IMR-90 (cell line): Measurements from ENCODE around the gene ATF5. TPM values are rescaled to one million over a fixed set of nuclear protein-coding genes. Genes with fewer than 3 reads are reported as not detected.
A peak's percentile ranks its signal among the peaks of the same experiment; 100 is the strongest.

Experiments used
- ATAC-seq: fragments of 200-7000 bp; cut with Tn5 transposase; 2 replicates; pipeline ENCODE4 v1.9.1; 2020; ENCODE audit warnings: low read depth, mild to moderate bottlenecking, moderate library complexity
- BruUV-seq: library from RNA; stranded (reverse); fragments of 400-500 nt; replicated peaks from 2 replicates; lab custom pipeline; 2021; lab: Mats Ljungman, UMichigan
- CTCF ChIA-PET: fragments of 300-600 bp; formaldehyde crosslinking; extraction: SDS; loops from one replicate; lab custom pipeline; 2021; ENCODE audit warnings: antibody characterized with exemption; lab: Yijun Ruan, JAX
- POLR2A ChIA-PET: fragments of 300-600 bp; sonication (Branson Sonifier 250); formaldehyde crosslinking; loops from one replicate; lab custom pipeline; 2022; ENCODE audit warnings: antibody characterized with exemption; ENCODE audit not compliant: unreplicated experiment; lab: Charles Lee
- DNase-seq: peaks from one replicate; pipeline ENCODE4 v3.0.0; 2013
- H2AFZ ChIP-seq: replicated peaks from 2 replicates; pipeline ENCODE3; 2013; ENCODE audit warnings: low read length, mild to moderate bottlenecking; ENCODE audit not compliant: poor library complexity
- H2AK5ac ChIP-seq: 2 replicates; pipeline ENCODE4 v1.6.1; 2013; ENCODE audit warnings: low read depth, low read length, inconsistent platforms
- H2AK9ac ChIP-seq: replicated peaks from 2 replicates; pipeline ENCODE3; 2013; ENCODE audit warnings: mild to moderate bottlenecking, low read depth, low read length, moderate library complexity; ENCODE audit not compliant: poor library complexity
- H2BK120ac ChIP-seq: 2 replicates; pipeline ENCODE4 v1.6.1; 2013; ENCODE audit warnings: low read depth, low read length, inconsistent platforms
- H2BK15ac ChIP-seq: 3 replicates; pipeline ENCODE4 v1.6.1; 2013; ENCODE audit warnings: low read depth, low read length, inconsistent platforms
- H2BK20ac ChIP-seq: 2 replicates; pipeline ENCODE4 v1.6.1; 2013; ENCODE audit warnings: low read depth, mild to moderate bottlenecking, inconsistent platforms, low read length, moderate library complexity
- H2BK5ac ChIP-seq: 2 replicates; pipeline ENCODE4 v1.6.1; 2013; ENCODE audit warnings: mild to moderate bottlenecking, low read depth, low read length, inconsistent platforms; ENCODE audit not compliant: poor library complexity, severe bottlenecking
- H3K14ac ChIP-seq: replicated peaks from 2 replicates; pipeline ENCODE4 v1.6.1; 2013; ENCODE audit warnings: low read depth, low read length, inconsistent platforms
- H3K18ac ChIP-seq: 2 replicates; pipeline ENCODE4 v1.6.1; 2013; ENCODE audit warnings: low read depth, low read length, control low read depth
- H3K23ac ChIP-seq: 2 replicates; pipeline ENCODE4 v1.6.1; 2013; ENCODE audit warnings: low read depth, low read length, inconsistent platforms
- H3K27ac ChIP-seq: 2 replicates; pipeline ENCODE4 v1.5.1; 2013; ENCODE audit warnings: mild to moderate bottlenecking, control low read depth, low read length; ENCODE audit not compliant: insufficient read depth
- H3K27me3 ChIP-seq: 2 replicates; pipeline ENCODE4 v1.6.1; 2013; ENCODE audit warnings: low read length; ENCODE audit not compliant: control insufficient read depth, insufficient read depth
- H3K36me3 ChIP-seq: 2 replicates; pipeline ENCODE4 v1.6.1; 2013; ENCODE audit warnings: low read length, mixed read lengths; ENCODE audit not compliant: control insufficient read depth, insufficient read depth
- H3K4ac ChIP-seq: 2 replicates; pipeline ENCODE4 v1.6.1; 2013; ENCODE audit warnings: low read depth, low read length, inconsistent platforms
- H3K4me1 ChIP-seq: 2 replicates; pipeline ENCODE4 v1.6.1; 2013; ENCODE audit warnings: low read length, mixed read lengths; ENCODE audit not compliant: control insufficient read depth, insufficient read depth
- H3K4me2 ChIP-seq: 2 replicates; pipeline ENCODE4 v1.6.1; 2013; ENCODE audit warnings: low read depth, mild to moderate bottlenecking, control low read depth, low read length, moderate library complexity
- H3K4me3 ChIP-seq: 2 replicates; pipeline ENCODE4 v1.5.1; 2013; ENCODE audit warnings: low read depth, mild to moderate bottlenecking, control low read depth, low read length, moderate library complexity; ENCODE audit not compliant: insufficient read depth
- H3K56ac ChIP-seq: 2 replicates; pipeline ENCODE4 v1.6.1; 2013; ENCODE audit warnings: low read length, inconsistent platforms; ENCODE audit not compliant: insufficient read depth; ENCODE audit errors: extremely low read depth
- H3K79me1 ChIP-seq, 2 experiments: 2 replicates each; pipeline ENCODE4 v1.6.1; 2013; ENCODE audit warnings: low read length in 2 of 2, inconsistent platforms in 1 of 2, low read depth in 1 of 2
- H3K9ac ChIP-seq: 2 replicates; pipeline ENCODE4 v1.6.1; 2013; ENCODE audit warnings: low read depth, low read length, control low read depth
- H3K9me1 ChIP-seq: 2 replicates; pipeline ENCODE4 v1.6.1; 2013; ENCODE audit warnings: low read length, inconsistent platforms; ENCODE audit not compliant: insufficient read depth
- H3K9me3 ChIP-seq: 2 replicates; pipeline ENCODE4 v1.6.1; 2013; ENCODE audit warnings: low read length; ENCODE audit not compliant: control insufficient read depth, insufficient read depth
- H4K20me1 ChIP-seq: 2 replicates; pipeline ENCODE4 v1.6.1; 2013; ENCODE audit warnings: low read length, inconsistent platforms; ENCODE audit not compliant: insufficient read depth
- H4K5ac ChIP-seq: 2 replicates; pipeline ENCODE4 v1.6.1; 2013; ENCODE audit warnings: mild to moderate bottlenecking, low read depth, low read length, control low read depth
- H4K8ac ChIP-seq, 2 experiments: 2 replicates each; pipeline ENCODE4 v1.6.1; 2013; ENCODE audit warnings: low read depth in 2 of 2, low read length in 2 of 2, control low read depth in 1 of 2, inconsistent platforms in 1 of 2
- H4K91ac ChIP-seq: 2 replicates; pipeline ENCODE4 v1.6.1; 2013; ENCODE audit warnings: low read depth, low read length, inconsistent platforms; ENCODE audit not compliant: insufficient read depth
- CHD1 ChIP-seq: IDR thresholded peaks from 2 replicates; pipeline ENCODE4 v1.6.1; 2012; ENCODE audit warnings: low read depth, low read length, improper control_type of control experiment
- MAZ ChIP-seq: IDR thresholded peaks from 2 replicates; pipeline ENCODE4 v1.6.1; 2012; ENCODE audit warnings: low read depth, mild to moderate bottlenecking, low read length, improper control_type of control experiment, moderate library complexity, borderline replicate concordance
- MXI1 ChIP-seq: IDR thresholded peaks from 2 replicates; pipeline ENCODE4 v1.6.1; 2012; ENCODE audit warnings: low read depth, mild to moderate bottlenecking, low read length, moderate library complexity, borderline replicate concordance
- NFE2L2 ChIP-seq: fragments of 150-350 bp; IDR thresholded peaks from 2 replicates; pipeline ENCODE4 v1.6.1; 2016; ENCODE audit warnings: low read depth, mild to moderate bottlenecking, low read length
- RAD21 ChIP-seq: IDR thresholded peaks from 2 replicates; pipeline ENCODE4 v1.6.1; 2012; ENCODE audit warnings: low read length, improper control_type of control experiment
- RCOR1 ChIP-seq: IDR thresholded peaks from 2 replicates; pipeline ENCODE4 v1.6.1; 2012; ENCODE audit warnings: mild to moderate bottlenecking, low read length, improper control_type of control experiment; ENCODE audit not compliant: insufficient replicate concordance
- WGBS, 2 experiments: methylation state at CpG; one replicate each; pipeline versions ENCODE4 v1.1.5 to v1.1.7; 2013; ENCODE audit warnings: missing lambda C conversion rate in 2 of 2; ENCODE audit not compliant: insufficient read length in 1 of 2; ENCODE audit errors: extremely low coverage in 2 of 2; 5-methylcytosine and 5-hydroxymethylcytosine counted together
- dilution Hi-C: fragments of 300-500 bp; cut with HindIII; formaldehyde crosslinking; loops from one replicate; pipeline ENCODE4 v1.14.3; 2018; ENCODE audit warnings: low sequenced_read_pairs; ENCODE audit not compliant: unreplicated experiment
- in situ Hi-C: fragments of 300-500 bp; cut with MboI; formaldehyde crosslinking; loops from 3 replicates; pipeline ENCODE4 v1.14.3; 2019; ENCODE audit warnings: low sequenced_read_pairs, inconsistent platforms, mixed read lengths
- intact Hi-C: fragments of 100-400 bp; cut with micrococcal nuclease; formaldehyde crosslinking; loops from 2 replicates; pipeline ENCODE4 v1.10.0; 2022
- polyA plus RNA-seq, 3 experiments: library from polyadenylated mRNA; depleted of rRNA; stranded (reverse); fragments of >200 nt; gene quantifications; 2 replicates each; pipeline ENCODE4 v1.2.3, GENCODE V29; 2012; ENCODE audit warnings: low replicate concordance in 1 of 3
- total RNA-seq: library from RNA; depleted of rRNA; stranded (reverse); fragments of >200 nt; gene quantifications from 2 replicates; pipeline ENCODE4 v1.2.3, GENCODE V29; 2012

Gene ATF5
- total and polyA plus RNA-seq, 2 of the 4 experiments (the other 2 are of a cell fraction): 2.7 to 15.7 TPM

- peak overlapping the region; percentile 30 for H2AK9ac ChIP-seq
- H2AFZ ChIP-seq: no peak overlapping the region
- H3K27ac ChIP-seq: no peak overlapping the region
- no TSS peak for BruUV-seq
- no peak overlapping the region for H2BK120ac ChIP-seq
- intact Hi-C loops: no loop called here
- no peak overlapping the region for H4K8ac ChIP-seq
- no peak overlapping the region for H3K4me3 ChIP-seq
- peaks cover 13% of the 10 kb centered on the region for H3K4me1 ChIP-seq
- H3K9ac ChIP-seq: no peak overlapping the region
- no peak overlapping the region for H2BK20ac ChIP-seq
- H2BK15ac ChIP-seq: no peak overlapping the region
- in situ Hi-C loops: no loop called here
- no peak overlapping the region for H2AK5ac ChIP-seq
- dilution Hi-C loops: no loop called here
- peaks cover 17% of the 10 kb centered on the region for H3K9me1 ChIP-seq
- H3K4ac ChIP-seq: no peak overlapping the region
- H3K79me1 ChIP-seq: peaks cover 39 to 84% of the 10 kb centered on the region in 2 experiments
- ChIA-PET POLR2A (no interaction called here), CTCF (no interaction called here)
- no peak overlapping the region for H4K91ac ChIP-seq
- peaks cover 50% of the 10 kb centered on the region for H4K20me1 ChIP-seq
- no CpG with 5 or more reads among the region's 8 CpGs for WGBS, 2 experiments
- H3K9me3 ChIP-seq: no peaks in the 10 kb centered on the region
- H3K18ac ChIP-seq: no peak overlapping the region
- DNase-seq (no peak), ATAC-seq (no peak)
- H3K14ac ChIP-seq: no peak overlapping the region
- H3K36me3 ChIP-seq: peaks cover 42% of the 10 kb centered on the region
- H3K23ac ChIP-seq: no peak overlapping the region
- no peaks in the 10 kb centered on the region for H3K27me3 ChIP-seq
- no peak overlapping the region for H2BK5ac ChIP-seq
- H3K4me2 ChIP-seq: no peak overlapping the region
- TF ChIP-seq CHD1 (no peak), RAD21 (no peak), NFE2L2 (no peak), RCOR1 (no peak), MXI1 (no peak), MAZ (no peak)
- H3K56ac ChIP-seq: no peak overlapping the region
- H4K5ac ChIP-seq: no peak overlapping the region
These were observed 10.9 kb upstream of the ATF5 start for GRCh38 chr19:49918089-49918488.
